ENCODE measurements around the gene MYLIP. TPM values are rescaled to one million over a fixed set of nuclear protein-coding genes. Genes with fewer than 3 reads are reported as not detected.

The MYLIP gene
- total and polyA plus RNA-seq, 2 of the 4 experiments (the other 2 are of a cell fraction): 1.8 to 3.2 TPM

- no CpG with 5 or more reads among the region's 1 CpG for WGBS, 2 experiments (ENCODE audit: extremely low coverage in 2 of 2, insufficient read length in 1 of 2)
- intact Hi-C loops (cut with micrococcal nuclease): no loop called here
Observed at GRCh38 chr6:16090452-16090851, 38.4 kb upstream of the MYLIP start.

More at GRCh38 chr6:16090452-16090851, 38.4 kb upstream of the MYLIP start:
- no peak overlapping the region for H4K91ac ChIP-seq (ENCODE audit: insufficient read depth, low read depth, low read length)
- H3K36me3 ChIP-seq (ENCODE audit: control insufficient read depth, insufficient read depth, low read length): no peaks in the 10 kb centered on the region
- H2BK20ac ChIP-seq (ENCODE audit: low read depth, low read length): no peak overlapping the region
- H2BK5ac ChIP-seq (ENCODE audit: low read depth, low read length, poor library complexity, severe bottlenecking): no peak overlapping the region
- H4K8ac ChIP-seq (ENCODE audit: low read depth in 2 of 2, low read length in 2 of 2): no peak overlapping the region
- no peak overlapping the region for H2BK15ac ChIP-seq (ENCODE audit: low read depth, low read length)
- H3K4me1 ChIP-seq (ENCODE audit: control insufficient read depth, insufficient read depth, low read length): no peaks in the 10 kb centered on the region
- H3K9ac ChIP-seq (ENCODE audit: low read depth, low read length): no peak overlapping the region
- H3K27ac ChIP-seq (ENCODE audit: insufficient read depth, low read length): no peak overlapping the region
- no peaks in the 10 kb centered on the region for H4K20me1 ChIP-seq (ENCODE audit: insufficient read depth, low read length)
- no peak overlapping the region for H3K4ac ChIP-seq (ENCODE audit: low read depth, low read length)
- no peak overlapping the region for H2AK5ac ChIP-seq (ENCODE audit: low read depth, low read length)
- no peak overlapping the region for H2BK120ac ChIP-seq (ENCODE audit: low read depth, low read length)
- H2AFZ ChIP-seq (replicated peaks; ENCODE audit: low read length, poor library complexity): no peak overlapping the region
- H3K14ac ChIP-seq (replicated peaks; ENCODE audit: low read depth, low read length): no peak overlapping the region
- no peaks in the 10 kb centered on the region for H3K9me1 ChIP-seq (ENCODE audit: insufficient read depth, low read length)
- H3K18ac ChIP-seq (ENCODE audit: low read depth, low read length): no peak overlapping the region
- no peaks in the 10 kb centered on the region for H3K79me1 ChIP-seq (ENCODE audit: low read depth in 1 of 2, low read length in 2 of 2)
- H3K56ac ChIP-seq (ENCODE audit: extremely low read depth, insufficient read depth, low read length): no peak overlapping the region
- in situ Hi-C loops (cut with MboI; ENCODE audit: low sequenced_read_pairs) (no loop called here), dilution Hi-C loops (cut with HindIII; ENCODE audit: low sequenced_read_pairs, unreplicated experiment) (no loop called here)
- BruUV-seq (replicated peaks): no TSS peak
- H3K4me3 ChIP-seq (ENCODE audit: insufficient read depth, low read depth, low read length): no peak overlapping the region
- H3K4me2 ChIP-seq (ENCODE audit: low read depth, low read length): no peak overlapping the region
- no peak overlapping the region for H2AK9ac ChIP-seq (replicated peaks; ENCODE audit: low read depth, low read length, poor library complexity)
- H3K23ac ChIP-seq (ENCODE audit: low read depth, low read length): no peak overlapping the region
- TF ChIP-seq MXI1 (IDR thresholded peaks at IDR 0.05; ENCODE audit: borderline replicate concordance, low read depth, low read length) (no peak), BHLHE40 (IDR thresholded peaks at IDR 0.05; ENCODE audit: low read depth, low read length) (no peak), CHD1 (IDR thresholded peaks at IDR 0.05; ENCODE audit: low read depth, low read length) (no peak), CEBPB (IDR thresholded peaks at IDR 0.05; ENCODE audit: low read depth, low read length) (no peak), RAD21 (IDR thresholded peaks at IDR 0.05; ENCODE audit: low read length) (no peak), RFX5 (IDR thresholded peaks at IDR 0.05; ENCODE audit: low read depth, low read length) (no peak), POLR2A (IDR thresholded peaks at IDR 0.05; ENCODE audit: low read depth, low read length) (no peak), RCOR1 (IDR thresholded peaks at IDR 0.05; ENCODE audit: insufficient replicate concordance, low read length) (no peak), USF2 (IDR thresholded peaks at IDR 0.05; ENCODE audit: low read depth, low read length) (no peak), FOS (IDR thresholded peaks at IDR 0.05; ENCODE audit: low read depth, low read length) (no peak), NFE2L2 (IDR thresholded peaks at IDR 0.05; ENCODE audit: low read depth, low read length) (no peak)
- ATAC-seq (ENCODE audit: low read depth) (no peak), DNase-seq (no peak)
- no peaks in the 10 kb centered on the region for H3K9me3 ChIP-seq (ENCODE audit: control insufficient read depth, insufficient read depth, low read length)
- ChIA-PET POLR2A (ENCODE audit: unreplicated experiment) (no interaction called here), CTCF (no interaction called here)
- no peak overlapping the region for H4K5ac ChIP-seq (ENCODE audit: low read depth, low read length)
- H3K27me3 ChIP-seq (ENCODE audit: control insufficient read depth, insufficient read depth, low read length): peaks cover 19% of the 10 kb centered on the region
